Fibroblast of lung (primary cell): ENCODE results near the gene FAM83E.

Source experiments
- EZH2 ChIP-seq: IDR thresholded peaks from 2 replicates; pipeline ENCODE4 v1.5.1; 2012; ENCODE audit warnings: low read length, control low read depth, mild to moderate bottlenecking; ENCODE audit errors: missing control alignments
- TF ChIP-seq, protein P1 (sequence below), 2 donors: IDR thresholded peaks in 1 of 2; conservative IDR thresholded peaks in 1 of 2; 1 replicate in 1 of 2; 2 replicates in 1 of 2; pipeline ENCODE4 v1.5.1; 2011 to 2012; ENCODE audit warnings: low read length in 2 of 2, control low read depth in 1 of 2, inconsistent platforms in 1 of 2, low read depth in 1 of 2, mild to moderate bottlenecking in 1 of 2

GRCh38 chr19:48627865-48628314 lies 13.0 kb upstream of the FAM83E start:
- no peak for TF ChIP-seq EZH2
- TF ChIP-seq, protein P1, sequence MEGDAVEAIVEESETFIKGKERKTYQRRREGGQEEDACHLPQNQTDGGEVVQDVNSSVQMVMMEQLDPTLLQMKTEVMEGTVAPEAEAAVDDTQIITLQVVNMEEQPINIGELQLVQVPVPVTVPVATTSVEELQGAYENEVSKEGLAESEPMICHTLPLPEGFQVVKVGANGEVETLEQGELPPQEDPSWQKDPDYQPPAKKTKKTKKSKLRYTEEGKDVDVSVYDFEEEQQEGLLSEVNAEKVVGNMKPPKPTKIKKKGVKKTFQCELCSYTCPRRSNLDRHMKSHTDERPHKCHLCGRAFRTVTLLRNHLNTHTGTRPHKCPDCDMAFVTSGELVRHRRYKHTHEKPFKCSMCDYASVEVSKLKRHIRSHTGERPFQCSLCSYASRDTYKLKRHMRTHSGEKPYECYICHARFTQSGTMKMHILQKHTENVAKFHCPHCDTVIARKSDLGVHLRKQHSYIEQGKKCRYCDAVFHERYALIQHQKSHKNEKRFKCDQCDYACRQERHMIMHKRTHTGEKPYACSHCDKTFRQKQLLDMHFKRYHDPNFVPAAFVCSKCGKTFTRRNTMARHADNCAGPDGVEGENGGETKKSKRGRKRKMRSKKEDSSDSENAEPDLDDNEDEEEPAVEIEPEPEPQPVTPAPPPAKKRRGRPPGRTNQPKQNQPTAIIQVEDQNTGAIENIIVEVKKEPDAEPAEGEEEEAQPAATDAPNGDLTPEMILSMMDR (conservative IDR thresholded peaks at IDR 0.05 in 1 of 2, IDR thresholded peaks at IDR 0.05 in 1 of 2; ENCODE audit: low read depth in 1 of 2, low read length in 2 of 2): no peak
